GM18520 (cell line): ENCODE results near the gene SLCO3A1.

Source experiments
- ATAC-seq: cut with Tn5 transposase; IDR thresholded peaks from one replicate; pipeline ENCODE4 v1.9.1; 2021; ENCODE audit not compliant: unreplicated experiment

The SLCO3A1 gene

GRCh38 chr15:92091155-92091734, 237.7 kb downstream of the SLCO3A1 start:
- ATAC-seq, result no peak

- ATAC-seq, result no peak
These were observed 239.0 kb downstream of the SLCO3A1 start for GRCh38 chr15:92092289-92093105.

- ATAC-seq, result peak; percentile 59
These were observed 242.2 kb downstream of the SLCO3A1 start for GRCh38 chr15:92095693-92096092.

GRCh38 chr15:92097474-92098178, 244.1 kb downstream of the SLCO3A1 start:
- no peak for ATAC-seq

GRCh38 chr15:92098869-92099268, 245.4 kb downstream of the SLCO3A1 start:
- ATAC-seq, result no peak

- no peak for ATAC-seq
These were observed 246.8 kb downstream of the SLCO3A1 start for GRCh38 chr15:92100301-92100700.

- no peak for ATAC-seq
These were observed 247.2 kb downstream of the SLCO3A1 start for GRCh38 chr15:92100751-92101150.

- ATAC-seq, result no peak
These were observed 248.3 kb downstream of the SLCO3A1 start for GRCh38 chr15:92101708-92102394.

GRCh38 chr15:92102395-92102755, 248.9 kb downstream of the SLCO3A1 start:
- no peak for ATAC-seq

- no peak for ATAC-seq
These were observed 250.6 kb downstream of the SLCO3A1 start for GRCh38 chr15:92104072-92104471.

GRCh38 chr15:92105611-92106010, 252.1 kb downstream of the SLCO3A1 start:
- ATAC-seq, result no peak

GRCh38 chr15:92107510-92107909, 254.0 kb downstream of the SLCO3A1 start:
- ATAC-seq, result no peak

GRCh38 chr15:92109191-92109873, 255.8 kb downstream of the SLCO3A1 start:
- ATAC-seq, result no peak

GRCh38 chr15:92111291-92111690, 257.8 kb downstream of the SLCO3A1 start:
- no peak for ATAC-seq

- no peak for ATAC-seq
These were observed 258.2 kb downstream of the SLCO3A1 start for GRCh38 chr15:92111751-92112150.

- no peak for ATAC-seq
These were observed 258.7 kb downstream of the SLCO3A1 start for GRCh38 chr15:92112180-92112579.

- ATAC-seq, result no peak
These were observed 259.2 kb downstream of the SLCO3A1 start for GRCh38 chr15:92112711-92113110.

- no peak for ATAC-seq
These were observed 260.3 kb downstream of the SLCO3A1 start for GRCh38 chr15:92113832-92114231.

- ATAC-seq, result no peak
These were observed 262.3 kb downstream of the SLCO3A1 start for GRCh38 chr15:92115834-92116233.

- ATAC-seq, result no peak
These were observed 262.8 kb downstream of the SLCO3A1 start for GRCh38 chr15:92116330-92116729.

GRCh38 chr15:92117261-92117731, 263.8 kb downstream of the SLCO3A1 start:
- ATAC-seq, result no peak
